ENCODE measurements around the gene ARX. TPM values are rescaled to one million over a fixed set of nuclear protein-coding genes. Genes with fewer than 3 reads are reported as not detected.

The ARX gene
- total and polyA plus RNA-seq, 3 donors from 2014 or later = 4.9 to 13.4 (median 7.7) TPM

GRCh38 chrX:25034889-25035288 is 19.1 kb upstream of the ARX start:
- Histone ChIP-seq H3K4me3 (no peak overlapping the region), H3K27ac (no peak overlapping the region), H3K9me3 (no peaks in the 10 kb centered on the region), H3K4me1 (no peaks in the 10 kb centered on the region), H3K36me3 (ENCODE audit: low read depth, missing control alignments) (no peaks in the 10 kb centered on the region), H3K27me3 (no peaks in the 10 kb centered on the region)
- intact Hi-C loops (cut with DNase I; ENCODE audit: low total_unique reads) = no loop called here
- no peak for DNase-seq
- TF ChIP-seq POLR2A (IDR thresholded peaks at IDR 0.05) (no peak), CTCF (IDR thresholded peaks at IDR 0.05) (no peak)
- 83 to 84% methylated on average over 1 to 3 of the region's 3 CpGs for WGBS, 2 donors

- Histone ChIP-seq H3K4me1 (no peaks in the 10 kb centered on the region), H3K27me3 (no peaks in the 10 kb centered on the region), H3K27ac (no peak overlapping the region), H3K36me3 (ENCODE audit: low read depth, missing control alignments) (no peaks in the 10 kb centered on the region), H3K9me3 (no peaks in the 10 kb centered on the region), H3K4me3 (no peak overlapping the region)
- WGBS, 2 donors = 59 to 82% methylated on average over 8 to 15 of the region's 16 CpGs
- intact Hi-C loops (cut with DNase I; ENCODE audit: low total_unique reads) = no loop called here
- DNase-seq = no peak
- no peak for TF ChIP-seq POLR2A (IDR thresholded peaks at IDR 0.05)
- no peak for TF ChIP-seq CTCF (IDR thresholded peaks at IDR 0.05)
These were observed 13.6 kb upstream of the ARX start for GRCh38 chrX:25029288-25029825.

GRCh38 chrX:25028726-25029125 is 13.0 kb upstream of the ARX start:
- Histone ChIP-seq H3K4me3 (no peak overlapping the region), H3K9me3 (no peaks in the 10 kb centered on the region), H3K27me3 (no peaks in the 10 kb centered on the region), H3K4me1 (no peaks in the 10 kb centered on the region), H3K27ac (no peak overlapping the region), H3K36me3 (ENCODE audit: low read depth, missing control alignments) (no peaks in the 10 kb centered on the region)
- intact Hi-C loops (cut with DNase I; ENCODE audit: low total_unique reads) = no loop called here
- no peak for TF ChIP-seq POLR2A (IDR thresholded peaks at IDR 0.05)
- TF ChIP-seq CTCF (IDR thresholded peaks at IDR 0.05) = no peak
- WGBS, 2 donors = 63 to 71% methylated on average over 7 of the region's 7 CpGs
- no peak for DNase-seq

- no peak for DNase-seq
- no peaks in the 10 kb centered on the region for H3K36me3 ChIP-seq (ENCODE audit: low read depth, missing control alignments)
- H3K4me1 ChIP-seq = no peaks in the 10 kb centered on the region
- WGBS, 2 donors = 79 to 84% methylated on average over 6 of the region's 6 CpGs
- H3K27me3 ChIP-seq = no peaks in the 10 kb centered on the region
- H3K27ac ChIP-seq = no peak overlapping the region
- H3K4me3 ChIP-seq = no peak overlapping the region
- intact Hi-C loops (cut with DNase I; ENCODE audit: low total_unique reads) = no loop called here
- TF ChIP-seq CTCF (IDR thresholded peaks at IDR 0.05) (no peak), POLR2A (IDR thresholded peaks at IDR 0.05) (no peak)
- no peaks in the 10 kb centered on the region for H3K9me3 ChIP-seq
These were observed 10.8 kb upstream of the ARX start for GRCh38 chrX:25026576-25026975.

- intact Hi-C loops (cut with DNase I; ENCODE audit: low total_unique reads) = no loop called here
- WGBS, 2 donors = 92% methylated on average over 2 of the region's 2 CpGs
- H3K27me3 ChIP-seq = no peaks in the 10 kb centered on the region
- DNase-seq = no peak
- H3K4me3 ChIP-seq = no peak overlapping the region
- H3K36me3 ChIP-seq (ENCODE audit: low read depth, missing control alignments) = no peaks in the 10 kb centered on the region
- H3K9me3 ChIP-seq = no peaks in the 10 kb centered on the region
- H3K27ac ChIP-seq = no peak overlapping the region
- TF ChIP-seq CTCF (IDR thresholded peaks at IDR 0.05) (no peak), POLR2A (IDR thresholded peaks at IDR 0.05) (no peak)
- H3K4me1 ChIP-seq = no peaks in the 10 kb centered on the region
These were observed 9.8 kb upstream of the ARX start for GRCh38 chrX:25025615-25026014.

Measured in testis (tissue), 3 donors.